Transverse colon (tissue), 3 donors: Measurements from ENCODE around the gene VSIG10L2.

Experiments
- EP300 ChIP-seq: sonication (generic); formaldehyde crosslinking; IDR thresholded peaks from one replicate; pipeline ENCODE4 v1.6.1; 2017; ENCODE audit warnings: antibody characterized with exemption, low read depth
- POLR2AphosphoS5 ChIP-seq, 3 donors: sonication (generic); formaldehyde crosslinking; IDR thresholded peaks; one replicate each; pipeline ENCODE4 v1.6.1; 2016; ENCODE audit warnings: antibody characterized with exemption in 3 of 3

DNA sequence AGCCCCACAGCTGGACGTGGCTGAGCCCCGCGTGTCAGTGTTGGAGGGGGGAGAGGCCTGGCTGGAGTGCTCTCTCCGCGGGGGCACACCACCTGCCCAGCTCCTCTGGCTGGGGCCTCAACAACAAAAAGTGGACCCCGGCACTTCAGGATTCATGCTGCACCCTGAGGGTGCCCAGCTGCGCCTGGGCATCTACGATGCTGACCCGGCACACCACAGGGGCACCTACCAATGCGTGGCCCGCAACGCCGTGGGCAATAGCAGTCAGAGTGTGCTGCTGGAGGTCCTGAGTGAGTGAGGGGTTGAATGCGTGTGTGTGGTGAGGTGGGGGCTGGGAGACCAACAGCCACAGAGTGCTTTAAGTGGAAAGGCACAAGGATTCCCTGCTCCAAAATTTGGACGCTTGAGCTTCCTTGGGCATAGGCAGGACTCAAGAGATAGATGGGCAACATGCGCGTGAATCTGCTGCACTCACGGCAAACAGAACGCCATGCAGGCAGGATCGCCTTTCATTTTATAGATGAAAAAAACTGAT is 7.6 kb downstream of the VSIG10L2 start:
- TF ChIP-seq EP300: no peak
- no peak for TF ChIP-seq POLR2AphosphoS5 (IDR thresholded peaks at IDR 0.05)
